ENCODE data around the gene SPAG6. TPM values are rescaled to one million over a fixed set of nuclear protein-coding genes. Genes with fewer than 3 reads are reported as not detected.

SPAG6 gene
- total and polyA plus RNA-seq, 2 of the 4 experiments (the other 2 are of a cell fraction), result not detected

DNA sequence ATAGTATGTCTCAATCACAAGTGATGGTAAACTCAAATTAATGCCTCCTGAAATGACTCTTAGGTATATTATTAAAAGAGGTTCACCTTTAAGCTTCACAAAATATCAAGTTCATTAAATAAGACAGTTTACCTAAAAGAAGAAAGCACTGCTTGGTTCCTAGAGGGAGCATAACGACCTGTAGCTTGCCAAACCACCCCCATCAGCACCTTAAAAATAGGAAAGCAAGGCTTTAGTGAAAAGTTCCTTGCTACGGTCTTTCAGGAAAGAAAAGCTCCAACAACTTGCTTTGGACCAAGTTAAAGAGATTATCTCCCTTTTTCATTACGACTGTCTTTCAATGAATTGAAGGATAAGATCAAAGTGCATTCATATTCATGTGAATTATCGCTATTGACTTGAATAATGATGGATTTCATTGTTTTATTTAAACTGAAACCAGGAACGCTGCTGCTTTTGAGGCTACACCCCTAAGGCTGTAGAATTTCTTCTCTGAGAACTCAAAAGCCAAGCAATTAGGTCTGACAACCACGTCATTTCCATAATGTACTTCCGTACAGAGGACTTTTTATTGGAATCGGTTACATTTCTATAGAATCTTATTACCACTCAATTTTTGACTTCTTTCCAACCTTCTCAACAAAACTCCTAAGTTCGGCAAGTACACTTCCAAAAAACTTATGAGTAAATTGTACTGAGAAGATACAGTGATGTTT, 7.0 kb upstream of the SPAG6 start (continued):
- TF ChIP-seq CTCF (conservative IDR thresholded peaks at IDR 0.05; ENCODE audit: low read depth, low read length) (no peak), SMC3 (IDR thresholded peaks at IDR 0.05; ENCODE audit: low read depth, low read length) (no peak), RFX5 (IDR thresholded peaks at IDR 0.05; ENCODE audit: low read depth, low read length) (no peak)

DNA sequence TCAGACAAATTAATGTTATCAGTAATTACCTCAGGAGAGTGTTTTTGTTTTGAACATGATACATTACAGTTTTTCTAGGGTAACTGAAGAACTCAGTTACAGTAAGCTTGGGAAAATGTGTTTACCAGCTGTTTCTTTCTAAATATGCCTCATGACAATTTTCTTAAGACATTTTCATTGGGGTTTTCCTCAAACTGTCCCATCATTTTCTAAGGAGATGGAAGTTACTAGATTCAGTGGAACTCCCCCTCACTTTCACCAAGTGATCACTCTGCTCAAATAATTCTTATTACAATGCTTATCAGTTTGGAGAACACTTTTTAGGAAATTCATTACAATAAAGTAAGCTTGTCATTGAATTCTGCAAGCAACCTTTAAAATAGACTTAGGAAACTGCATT, 6.4 kb upstream of the SPAG6 start:
- Histone ChIP-seq H3K36me3 (ENCODE audit: control insufficient read depth, insufficient read depth, low read length) (no peaks in the 10 kb centered on the region), H2BK120ac (ENCODE audit: low read depth, low read length) (no peak overlapping the region), H3K79me1 (ENCODE audit: low read depth in 1 of 2, low read length in 2 of 2) (no peaks in the 10 kb centered on the region), H4K5ac (ENCODE audit: low read depth, low read length) (no peak overlapping the region), H3K4me3 (ENCODE audit: insufficient read depth, low read depth, low read length) (no peak overlapping the region), H3K23ac (ENCODE audit: low read depth, low read length) (no peak overlapping the region), H3K18ac (ENCODE audit: low read depth, low read length) (no peak overlapping the region), H2AFZ (replicated peaks; ENCODE audit: low read length, poor library complexity) (no peak overlapping the region), H4K20me1 (ENCODE audit: insufficient read depth, low read length) (no peaks in the 10 kb centered on the region), H3K4me1 (ENCODE audit: control insufficient read depth, insufficient read depth, low read length) (no peaks in the 10 kb centered on the region), H3K56ac (ENCODE audit: extremely low read depth, insufficient read depth, low read length) (no peak overlapping the region), H3K9me3 (ENCODE audit: control insufficient read depth, insufficient read depth, low read length) (peaks cover 18% of the 10 kb centered on the region), H3K9me1 (ENCODE audit: insufficient read depth, low read length) (no peaks in the 10 kb centered on the region), H3K9ac (ENCODE audit: low read depth, low read length) (no peak overlapping the region), H3K4ac (ENCODE audit: low read depth, low read length) (no peak overlapping the region), H2BK5ac (ENCODE audit: low read depth, low read length, poor library complexity, severe bottlenecking) (no peak overlapping the region), H3K14ac (replicated peaks; ENCODE audit: low read depth, low read length) (no peak overlapping the region), H4K8ac (ENCODE audit: low read depth in 2 of 2, low read length in 2 of 2) (no peak overlapping the region), H2BK15ac (ENCODE audit: low read depth, low read length) (no peak overlapping the region), H2AK5ac (ENCODE audit: low read depth, low read length) (no peak overlapping the region), H3K27me3 (ENCODE audit: control insufficient read depth, insufficient read depth, low read length) (peaks cover 67% of the 10 kb centered on the region), H2AK9ac (replicated peaks; ENCODE audit: low read depth, low read length, poor library complexity) (no peak overlapping the region), H3K27ac (ENCODE audit: insufficient read depth, low read length) (no peak overlapping the region), H3K4me2 (ENCODE audit: low read depth, low read length) (no peak overlapping the region), H2BK20ac (ENCODE audit: low read depth, low read length) (no peak overlapping the region), H4K91ac (ENCODE audit: insufficient read depth, low read depth, low read length) (no peak overlapping the region)
- POLR2A ChIA-PET (ENCODE audit: unreplicated experiment), result no interaction called here
- no TSS peak for BruUV-seq (replicated peaks)
- in situ Hi-C loops (cut with MboI; ENCODE audit: low sequenced_read_pairs) (no loop called here), dilution Hi-C loops (cut with HindIII; ENCODE audit: low sequenced_read_pairs, unreplicated experiment) (no loop called here), intact Hi-C loops (cut with micrococcal nuclease) (no loop called here)
- ATAC-seq (ENCODE audit: low read depth) (no peak), DNase-seq (no peak)
- CTCF ChIA-PET, result no interaction called here
- TF ChIP-seq BHLHE40 (IDR thresholded peaks at IDR 0.05; ENCODE audit: low read depth, low read length) (no peak), CTCF (conservative IDR thresholded peaks at IDR 0.05; ENCODE audit: low read depth, low read length) (no peak), USF2 (IDR thresholded peaks at IDR 0.05; ENCODE audit: low read depth, low read length) (no peak), MAZ (IDR thresholded peaks at IDR 0.05; ENCODE audit: borderline replicate concordance, low read depth, low read length) (no peak), RFX5 (IDR thresholded peaks at IDR 0.05; ENCODE audit: low read depth, low read length) (no peak), SMC3 (IDR thresholded peaks at IDR 0.05; ENCODE audit: low read depth, low read length) (no peak), NFE2L2 (IDR thresholded peaks at IDR 0.05; ENCODE audit: low read depth, low read length) (no peak), POLR2A (IDR thresholded peaks at IDR 0.05; ENCODE audit: low read depth, low read length) (no peak), CEBPB (IDR thresholded peaks at IDR 0.05; ENCODE audit: low read depth, low read length) (no peak), RAD21 (IDR thresholded peaks at IDR 0.05; ENCODE audit: low read length) (no peak), MAFK (IDR thresholded peaks at IDR 0.05; ENCODE audit: low read depth, low read length) (no peak), FOS (IDR thresholded peaks at IDR 0.05; ENCODE audit: low read depth, low read length) (no peak)
